ENCODE results near the gene MLXIPL. TPM values are rescaled to one million over a fixed set of nuclear protein-coding genes. Genes with fewer than 3 reads are reported as not detected.

The MLXIPL gene
- total and polyA plus RNA-seq, 2 experiments from 2014 or later = 21.7 to 46.7 TPM

GRCh38 chr7:73652541-73652949, 28.2 kb upstream of the MLXIPL start:
- Histone ChIP-seq H3K27ac (no peak overlapping the region), H2AFZ (no peak overlapping the region), H3K9me3 (ENCODE audit: low read depth) (no peaks in the 10 kb centered on the region), H3K4me1 (ENCODE audit: insufficient read depth) (peaks cover under 1% of the 10 kb centered on the region), H3K9me2 (replicated peaks; ENCODE audit: insufficient read depth) (no peaks in the 10 kb centered on the region), H3K27me3 (peaks cover 19% of the 10 kb centered on the region), H3K79me2 (no peaks in the 10 kb centered on the region), H3K36me3 (replicated peaks; ENCODE audit: insufficient read depth, low read depth) (no peaks in the 10 kb centered on the region), H3K4me2 (no peak overlapping the region), H4K20me1 (ENCODE audit: insufficient read depth, poor library complexity, severe bottlenecking) (no peaks in the 10 kb centered on the region), H3K4me3 (no peak overlapping the region)
- no peak for DNase-seq (ENCODE audit: low spot score)
- no peak for TF ChIP-seq EZH2 (IDR thresholded peaks at IDR 0.05; ENCODE audit: borderline replicate concordance)
- no peak for TF ChIP-seq EZH2phosphoT487 (IDR thresholded peaks at IDR 0.05; ENCODE audit: low read depth, severe bottlenecking, unreplicated experiment)
- no peak for TF ChIP-seq CTCF (IDR thresholded peaks at IDR 0.05; ENCODE audit: poor library complexity)
- WGBS (ENCODE audit: low lambda C conversion rate, missing lambda C conversion rate) = 72% methylated on average over 11 of the region's 11 CpGs

GRCh38 chr7:73650524-73650923, 26.2 kb upstream of the MLXIPL start:
- TF ChIP-seq EZH2phosphoT487 (IDR thresholded peaks at IDR 0.05; ENCODE audit: low read depth, severe bottlenecking, unreplicated experiment) (no peak), CTCF (IDR thresholded peaks at IDR 0.05; ENCODE audit: poor library complexity) (no peak), EZH2 (IDR thresholded peaks at IDR 0.05; ENCODE audit: borderline replicate concordance) (no peak)

GRCh38 chr7:73649576-73649975, 25.3 kb upstream of the MLXIPL start:
- H3K4me2 ChIP-seq = no peak overlapping the region
- peaks cover 28% of the 10 kb centered on the region for H3K27me3 ChIP-seq

More at GRCh38 chr7:73650524-73650923, 26.2 kb upstream of the MLXIPL start:
- Histone ChIP-seq H3K9me3 (ENCODE audit: low read depth) (no peaks in the 10 kb centered on the region), H3K79me2 (no peaks in the 10 kb centered on the region), H3K9me2 (replicated peaks; ENCODE audit: insufficient read depth) (no peaks in the 10 kb centered on the region), H3K4me2 (no peak overlapping the region), H3K27ac (no peak overlapping the region), H3K4me1 (ENCODE audit: insufficient read depth) (peaks cover 6% of the 10 kb centered on the region), H4K20me1 (ENCODE audit: insufficient read depth, poor library complexity, severe bottlenecking) (no peaks in the 10 kb centered on the region), H3K36me3 (replicated peaks; ENCODE audit: insufficient read depth, low read depth) (no peaks in the 10 kb centered on the region), H3K4me3 (no peak overlapping the region), H2AFZ (no peak overlapping the region), H3K27me3 (peaks cover 28% of the 10 kb centered on the region)
- 77% methylated on average over 5 of the region's 5 CpGs for WGBS (ENCODE audit: low lambda C conversion rate, missing lambda C conversion rate)
- no peak for DNase-seq (ENCODE audit: low spot score)

More at GRCh38 chr7:73649576-73649975, 25.3 kb upstream of the MLXIPL start:
- WGBS (ENCODE audit: low lambda C conversion rate, missing lambda C conversion rate) = 64% methylated on average over 9 of the region's 9 CpGs
- Histone ChIP-seq H3K36me3 (replicated peaks; ENCODE audit: insufficient read depth, low read depth) (no peaks in the 10 kb centered on the region), H4K20me1 (ENCODE audit: insufficient read depth, poor library complexity, severe bottlenecking) (no peaks in the 10 kb centered on the region), H2AFZ (no peak overlapping the region), H3K9me3 (ENCODE audit: low read depth) (no peaks in the 10 kb centered on the region), H3K4me1 (ENCODE audit: insufficient read depth) (peaks cover 6% of the 10 kb centered on the region), H3K4me3 (no peak overlapping the region), H3K79me2 (no peaks in the 10 kb centered on the region), H3K9me2 (replicated peaks; ENCODE audit: insufficient read depth) (no peaks in the 10 kb centered on the region), H3K27ac (no peak overlapping the region)
- TF ChIP-seq EZH2 (IDR thresholded peaks at IDR 0.05; ENCODE audit: borderline replicate concordance) = no peak
- no peak for TF ChIP-seq EZH2phosphoT487 (IDR thresholded peaks at IDR 0.05; ENCODE audit: low read depth, severe bottlenecking, unreplicated experiment)
- no peak for TF ChIP-seq CTCF (IDR thresholded peaks at IDR 0.05; ENCODE audit: poor library complexity)
- DNase-seq (ENCODE audit: low spot score) = no peak
